ENCODE measurements around the gene VKORC1. TPM values are rescaled to one million over a fixed set of nuclear protein-coding genes. Genes with fewer than 3 reads are reported as not detected.

VKORC1 gene
- polyA plus RNA-seq, 1 of the 3 experiments (the other 2 are of a cell fraction) = 434 TPM

- TF ChIP-seq JUND (IDR thresholded peaks at IDR 0.05) (no peak), RXRA (IDR thresholded peaks at IDR 0.05; ENCODE audit: borderline replicate concordance, low read depth) (no peak), GATA2 (CRISPR knock-in tag; IDR thresholded peaks at IDR 0.05) (no peak), TCF12 (IDR thresholded peaks at IDR 0.05) (no peak)
- H3K4me3 ChIP-seq (ENCODE audit: low read depth in 2 of 2, low read length in 1 of 2) = no peak overlapping the region
- H3K36me3 ChIP-seq (replicated peaks in 1 of 2; ENCODE audit: control insufficient read depth in 1 of 2, insufficient read depth in 2 of 2, low read length in 1 of 2) = peaks cover 0 to 13% of the 10 kb centered on the region in 2 experiments
- H3K27ac ChIP-seq (ENCODE audit: low read depth in 2 of 2, low read length in 1 of 2) = no peak overlapping the region
- H3F3A ChIP-seq (replicated peaks; ENCODE audit: insufficient read depth) = no peaks in the 10 kb centered on the region
- no peak for DNase-seq
- H3K79me2 ChIP-seq (ENCODE audit: insufficient read depth) = no peaks in the 10 kb centered on the region
- no peaks in the 10 kb centered on the region for H3K9me3 ChIP-seq
- H3K9me2 ChIP-seq = no peaks in the 10 kb centered on the region
- H4K20me1 ChIP-seq (ENCODE audit: insufficient read depth) = no peaks in the 10 kb centered on the region
- peaks cover 0 to 20% of the 10 kb centered on the region in 2 experiments; a peak in 1 of 4 replicates for H3K4me1 ChIP-seq (ENCODE audit: control insufficient read depth in 1 of 2, insufficient read depth in 2 of 2, low read depth in 1 of 2, low read length in 1 of 2)
- POLR2A ChIA-PET = interaction anchor here (0.6 to 1.9 kb wide), 2 partner anchors 15 to 48 kb away, joined by 3 to 4 read pairs; partner anchors contain the start of genes FUS and KAT8
- H2AFZ ChIP-seq (ENCODE audit: low read depth) = no peak overlapping the region
- no peak overlapping the region for H3K4me2 ChIP-seq
- no peak overlapping the region for H3K9ac ChIP-seq
- H3K27me3 ChIP-seq (ENCODE audit: insufficient read depth) = no peaks in the 10 kb centered on the region
- CTCF ChIA-PET = interaction anchor here (0.8 to 3.9 kb wide), 2 partner anchors 11 to 14 kb away, joined by 3 to 17 read pairs; partner anchors contain the start of gene KAT8
- 85% methylated on average over 4 of the region's 5 CpGs for WGBS (ENCODE audit: low lambda C conversion rate)
Measured at GRCh38 chr16:31131841-31132271, 37.3 kb upstream of the VKORC1 start.

GRCh38 chr16:31131416-31131815 is 36.8 kb upstream of the VKORC1 start:
- H3K36me3 ChIP-seq (replicated peaks in 1 of 2; ENCODE audit: control insufficient read depth in 1 of 2, insufficient read depth in 2 of 2, low read length in 1 of 2) = peaks cover 0 to 13% of the 10 kb centered on the region in 2 experiments
- H3K4me3 ChIP-seq (ENCODE audit: low read depth in 2 of 2, low read length in 1 of 2) = no peak overlapping the region
- H3K79me2 ChIP-seq (ENCODE audit: insufficient read depth) = no peaks in the 10 kb centered on the region
- CTCF ChIA-PET = interaction anchor here (0.8 to 3.9 kb wide), 2 partner anchors 11 to 14 kb away, joined by 3 to 17 read pairs; partner anchors contain the start of gene KAT8
- H3K27me3 ChIP-seq (ENCODE audit: insufficient read depth) = no peaks in the 10 kb centered on the region
- no peak overlapping the region for H3K4me2 ChIP-seq
- POLR2A ChIA-PET = interaction anchor here (0.6 to 1.9 kb wide), 3 partner anchors 11 to 48 kb away, joined by 3 to 4 read pairs (median 4); partner anchors contain the start of genes FUS and KAT8
- H3K9me2 ChIP-seq = no peaks in the 10 kb centered on the region
- TF ChIP-seq IRF3 (IDR thresholded peaks at IDR 0.05; ENCODE audit: low read depth, low read length) = no peak
- no peak for TF ChIP-seq GABPA (IDR thresholded peaks at IDR 0.05; ENCODE audit: low read depth)
- no peak for TF ChIP-seq EZH2phosphoT487 (IDR thresholded peaks at IDR 0.05; ENCODE audit: borderline replicate concordance, low read depth)
- no peak for TF ChIP-seq FOSL2 (IDR thresholded peaks at IDR 0.05; ENCODE audit: borderline replicate concordance, low read depth)
- no peak for TF ChIP-seq REST (IDR thresholded peaks at IDR 0.05; ENCODE audit: low read depth, low read length)
- TF ChIP-seq FOXJ3 (CRISPR knock-in tag; IDR thresholded peaks at IDR 0.05) = no peak
- no peak for TF ChIP-seq TAF1 (IDR thresholded peaks at IDR 0.05; ENCODE audit: borderline replicate concordance, low read depth, low read length)
- no peak for TF ChIP-seq RXRA (IDR thresholded peaks at IDR 0.05; ENCODE audit: borderline replicate concordance, low read depth)
- no peak for TF ChIP-seq NRF1 (IDR thresholded peaks at IDR 0.05; ENCODE audit: low read depth, low read length)
- TF ChIP-seq FOXM1 (IDR thresholded peaks at IDR 0.05; ENCODE audit: low read depth) = no peak
- no peak for TF ChIP-seq USF2 (IDR thresholded peaks at IDR 0.05; ENCODE audit: borderline replicate concordance, low read depth, low read length)
- H4K20me1 ChIP-seq (ENCODE audit: insufficient read depth) = no peaks in the 10 kb centered on the region
- DNase-seq = no peak
- H3K4me1 ChIP-seq (ENCODE audit: control insufficient read depth in 1 of 2, insufficient read depth in 2 of 2, low read depth in 1 of 2, low read length in 1 of 2) = peaks cover 0 to 20% of the 10 kb centered on the region in 2 experiments; a peak in 1 of 4 replicates
- 92% methylated on average over 4 of the region's 11 CpGs for WGBS (ENCODE audit: low lambda C conversion rate)
- no peak overlapping the region for H3K9ac ChIP-seq
- no peaks in the 10 kb centered on the region for H3F3A ChIP-seq (replicated peaks; ENCODE audit: insufficient read depth)
- no peak overlapping the region for H2AFZ ChIP-seq (ENCODE audit: low read depth)
- H3K27ac ChIP-seq (ENCODE audit: low read depth in 2 of 2, low read length in 1 of 2) = no peak overlapping the region
- no peaks in the 10 kb centered on the region for H3K9me3 ChIP-seq

All from SK-N-SH (cell line).